Measurements from ENCODE around the gene ZDHHC22.

The ZDHHC22 gene

GRCh38 chr14:77106666-77107065 is 34.9 kb downstream of the ZDHHC22 start:
- no peak overlapping the region for H3K4me3 ChIP-seq (ENCODE audit: low read depth, low read length)

GRCh38 chr14:77105145-77105939 is 36.2 kb downstream of the ZDHHC22 start:
- no peak overlapping the region for H3K4me3 ChIP-seq (ENCODE audit: low read depth, low read length)

GRCh38 chr14:77104393-77104792 is 37.2 kb downstream of the ZDHHC22 start:
- no peak overlapping the region for H3K4me3 ChIP-seq (ENCODE audit: low read depth, low read length)

GRCh38 chr14:77103951-77104350 is 37.6 kb downstream of the ZDHHC22 start:
- H3K4me3 ChIP-seq (ENCODE audit: low read depth, low read length), result no peak overlapping the region

GRCh38 chr14:77103475-77103874 is 38.1 kb downstream of the ZDHHC22 start:
- H3K4me3 ChIP-seq (ENCODE audit: low read depth, low read length), result no peak overlapping the region

- H3K4me3 ChIP-seq (ENCODE audit: low read depth, low read length), result no peak overlapping the region
Observed at GRCh38 chr14:77102154-77102553, 39.4 kb downstream of the ZDHHC22 start.

GRCh38 chr14:77100961-77101360 is 40.6 kb downstream of the ZDHHC22 start:
- no peak overlapping the region for H3K4me3 ChIP-seq (ENCODE audit: low read depth, low read length)

GRCh38 chr14:77099425-77100167 is 42.0 kb downstream of the ZDHHC22 start:
- no peak overlapping the region for H3K4me3 ChIP-seq (ENCODE audit: low read depth, low read length)

GRCh38 chr14:77098529-77099353 is 42.9 kb downstream of the ZDHHC22 start:
- peak overlapping the region; percentile 96 for H3K4me3 ChIP-seq (ENCODE audit: low read depth, low read length)

- H3K4me3 ChIP-seq (ENCODE audit: low read depth, low read length), result peak within 1 kb of the TSS; percentile 96
Observed at GRCh38 chr14:77097700-77098528, 43.7 kb downstream of the ZDHHC22 start, which contains the start of gene CIPC. CIPC (plus strand) TSS chr14:77098258; CDS start chr14:77105709, 7,451 bp downstream.

GRCh38 chr14:77097006-77097699 is 44.4 kb downstream of the ZDHHC22 start:
- H3K4me3 ChIP-seq (ENCODE audit: low read depth, low read length), result peak overlapping the region; percentile 94

- H3K4me3 ChIP-seq (ENCODE audit: low read depth, low read length), result no peak overlapping the region
Observed at GRCh38 chr14:77094672-77095284, 46.8 kb downstream of the ZDHHC22 start.

GRCh38 chr14:77092676-77093075 is 48.9 kb downstream of the ZDHHC22 start:
- H3K4me3 ChIP-seq (ENCODE audit: low read depth, low read length), result no peak overlapping the region

- H3K4me3 ChIP-seq (ENCODE audit: low read depth, low read length), result no peak overlapping the region
Observed at GRCh38 chr14:77091518-77091917, 50.1 kb downstream of the ZDHHC22 start.

GRCh38 chr14:77088645-77089044 is 52.9 kb downstream of the ZDHHC22 start:
- H3K4me3 ChIP-seq (ENCODE audit: low read depth, low read length), result no peak overlapping the region

GRCh38 chr14:77088219-77088618 is 53.4 kb downstream of the ZDHHC22 start:
- no peak overlapping the region for H3K4me3 ChIP-seq (ENCODE audit: low read depth, low read length)

- no peak overlapping the region for H3K4me3 ChIP-seq (ENCODE audit: low read depth, low read length)
Observed at GRCh38 chr14:77087631-77088030, 54.0 kb downstream of the ZDHHC22 start.

GRCh38 chr14:77086951-77087350 is 54.6 kb downstream of the ZDHHC22 start:
- no peak overlapping the region for H3K4me3 ChIP-seq (ENCODE audit: low read depth, low read length)

GRCh38 chr14:77086017-77086727 is 55.4 kb downstream of the ZDHHC22 start:
- no peak overlapping the region for H3K4me3 ChIP-seq (ENCODE audit: low read depth, low read length)
